ENCODE measurements around the gene KCNJ12. TPM values are rescaled to one million over a fixed set of nuclear protein-coding genes. Genes with fewer than 3 reads are reported as not detected.

The KCNJ12 gene
- total RNA-seq, 4 donors from 2014 or later, result 1.1 to 2.5 (median 2.3) TPM

GRCh38 chr17:21382560-21383495 is 6.7 kb downstream of the KCNJ12 start:
- Histone ChIP-seq H3K27ac (no peak overlapping the region), H3K4me1 (peaks cover 10 to 20% (median 17%) of the 10 kb centered on the region in 4 donors), H3K4me3 (no peak overlapping the region), H3K36me3 (no peaks in the 10 kb centered on the region), H3K9me3 (no peaks in the 10 kb centered on the region), H3K27me3 (peaks cover 9% of the 10 kb centered on the region)
- TF ChIP-seq, protein P1, sequence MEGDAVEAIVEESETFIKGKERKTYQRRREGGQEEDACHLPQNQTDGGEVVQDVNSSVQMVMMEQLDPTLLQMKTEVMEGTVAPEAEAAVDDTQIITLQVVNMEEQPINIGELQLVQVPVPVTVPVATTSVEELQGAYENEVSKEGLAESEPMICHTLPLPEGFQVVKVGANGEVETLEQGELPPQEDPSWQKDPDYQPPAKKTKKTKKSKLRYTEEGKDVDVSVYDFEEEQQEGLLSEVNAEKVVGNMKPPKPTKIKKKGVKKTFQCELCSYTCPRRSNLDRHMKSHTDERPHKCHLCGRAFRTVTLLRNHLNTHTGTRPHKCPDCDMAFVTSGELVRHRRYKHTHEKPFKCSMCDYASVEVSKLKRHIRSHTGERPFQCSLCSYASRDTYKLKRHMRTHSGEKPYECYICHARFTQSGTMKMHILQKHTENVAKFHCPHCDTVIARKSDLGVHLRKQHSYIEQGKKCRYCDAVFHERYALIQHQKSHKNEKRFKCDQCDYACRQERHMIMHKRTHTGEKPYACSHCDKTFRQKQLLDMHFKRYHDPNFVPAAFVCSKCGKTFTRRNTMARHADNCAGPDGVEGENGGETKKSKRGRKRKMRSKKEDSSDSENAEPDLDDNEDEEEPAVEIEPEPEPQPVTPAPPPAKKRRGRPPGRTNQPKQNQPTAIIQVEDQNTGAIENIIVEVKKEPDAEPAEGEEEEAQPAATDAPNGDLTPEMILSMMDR (IDR thresholded peaks at IDR 0.05), result no peak
- TF ChIP-seq POLR2A (IDR thresholded peaks at IDR 0.05) (no peak), POLR2AphosphoS5 (IDR thresholded peaks at IDR 0.05) (no peak), EP300 (IDR thresholded peaks at IDR 0.05; ENCODE audit: low read depth) (no peak)
- intact Hi-C loops (cut with DNase I; ENCODE audit: low total_unique reads) (no loop called here), in situ Hi-C loops (cut with MboI; ENCODE audit: low pct_ligation_motif_present in 1 of 4, low pct_unique_long_range_greater_than_20kb in 1 of 4, low sequenced_read_pairs in 3 of 4) (no loop called here)
- DNase-seq, result no peak
- WGBS, 2 donors (ENCODE audit: low coverage in 1 of 2), result 61 to 100% methylated on average over 2 to 27 of the region's 29 CpGs

GRCh38 chr17:21385281-21385845 is 9.2 kb downstream of the KCNJ12 start:
- Histone ChIP-seq H3K27me3 (no peaks in the 10 kb centered on the region), H3K27ac (no peak overlapping the region), H3K9me3 (no peaks in the 10 kb centered on the region), H3K4me3 (no peak overlapping the region), H3K4me1 (no peaks in the 10 kb centered on the region), H3K36me3 (no peaks in the 10 kb centered on the region)
- intact Hi-C loops (cut with DNase I; ENCODE audit: low total_unique reads) (no loop called here), in situ Hi-C loops (cut with MboI; ENCODE audit: low pct_ligation_motif_present in 1 of 4, low pct_unique_long_range_greater_than_20kb in 1 of 4, low sequenced_read_pairs in 3 of 4) (no loop called here)
- TF ChIP-seq, protein P1 (IDR thresholded peaks at IDR 0.05), result no peak
- TF ChIP-seq POLR2AphosphoS5 (IDR thresholded peaks at IDR 0.05), result no peak
- no peak for TF ChIP-seq EP300 (IDR thresholded peaks at IDR 0.05; ENCODE audit: low read depth)
- no peak for TF ChIP-seq POLR2A (IDR thresholded peaks at IDR 0.05)
- DNase-seq, result no peak
- WGBS, 2 donors (ENCODE audit: low coverage in 1 of 2), result 55% methylated on average over 7 of the region's 10 CpGs; no CpG with 5 or more reads in 1 of the 2 donors

GRCh38 chr17:21387616-21388015 is 11.5 kb downstream of the KCNJ12 start:
- H3K4me1 ChIP-seq, result no peaks in the 10 kb centered on the region

DNA sequence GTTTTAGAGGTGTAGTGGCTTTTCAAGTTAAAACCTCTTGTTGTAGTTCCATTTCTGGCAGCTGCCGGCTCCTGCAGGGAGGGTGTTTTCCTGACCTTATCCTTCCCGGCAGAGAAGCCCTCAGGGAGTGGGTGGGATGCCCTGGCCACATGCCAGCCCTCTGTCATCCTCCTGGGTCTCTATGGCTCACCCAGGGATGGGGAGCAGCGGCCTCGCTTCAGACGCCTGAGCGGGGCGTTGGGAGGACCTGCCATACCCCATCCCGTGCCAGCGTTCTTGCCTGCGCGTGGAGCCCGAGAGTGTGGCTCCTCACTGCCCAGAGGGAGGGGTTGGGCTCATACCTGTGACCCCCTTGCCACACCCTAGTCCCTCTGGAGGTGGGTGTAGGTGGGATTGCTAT is 11.9 kb downstream of the KCNJ12 start:
- H3K4me1 ChIP-seq, result no peaks in the 10 kb centered on the region
- intact Hi-C loops (cut with DNase I; ENCODE audit: low total_unique reads), result no loop called here
- in situ Hi-C loops (cut with MboI; ENCODE audit: low pct_ligation_motif_present in 1 of 4, low pct_unique_long_range_greater_than_20kb in 1 of 4, low sequenced_read_pairs in 3 of 4), result no loop called here
- H3K27ac ChIP-seq, result no peak overlapping the region
- H3K27me3 ChIP-seq, result no peaks in the 10 kb centered on the region
- no peak overlapping the region for H3K4me3 ChIP-seq
- no peaks in the 10 kb centered on the region for H3K36me3 ChIP-seq
- DNase-seq, result no peak
- H3K9me3 ChIP-seq, result no peaks in the 10 kb centered on the region
- TF ChIP-seq POLR2A (IDR thresholded peaks at IDR 0.05) (no peak), POLR2AphosphoS5 (IDR thresholded peaks at IDR 0.05) (no peak), EP300 (IDR thresholded peaks at IDR 0.05; ENCODE audit: low read depth) (no peak)
- TF ChIP-seq, protein P1 (IDR thresholded peaks at IDR 0.05), result no peak
- WGBS, 2 donors (ENCODE audit: low coverage in 1 of 2), result 89% methylated on average over 12 of the region's 12 CpGs; no CpG with 5 or more reads in 1 of the 2 donors

More at GRCh38 chr17:21387616-21388015, 11.5 kb downstream of the KCNJ12 start:
- TF ChIP-seq, protein P1 (IDR thresholded peaks at IDR 0.05), result no peak
- TF ChIP-seq POLR2AphosphoS5 (IDR thresholded peaks at IDR 0.05) (no peak), POLR2A (IDR thresholded peaks at IDR 0.05) (no peak), EP300 (IDR thresholded peaks at IDR 0.05; ENCODE audit: low read depth) (no peak)
- Histone ChIP-seq H3K9me3 (no peaks in the 10 kb centered on the region), H3K36me3 (no peaks in the 10 kb centered on the region), H3K27me3 (no peaks in the 10 kb centered on the region), H3K27ac (no peak overlapping the region), H3K4me3 (no peak overlapping the region)
- no peak for DNase-seq
- WGBS, 2 donors (ENCODE audit: low coverage in 1 of 2), result 54 to 75% methylated on average over 3 to 5 of the region's 5 CpGs
- intact Hi-C loops (cut with DNase I; ENCODE audit: low total_unique reads), result no loop called here
- in situ Hi-C loops (cut with MboI; ENCODE audit: low pct_ligation_motif_present in 1 of 4, low pct_unique_long_range_greater_than_20kb in 1 of 4, low sequenced_read_pairs in 3 of 4), result no loop called here

Measured in transverse colon (tissue), 4 donors.